DOHH2 (cell line): ENCODE results near the gene DLEC1.

ENCODE experiments used
- H3F3A ChIP-seq: fragments of 200-600 bp; sonication (generic), shearing (Covaris generic); 2 replicates; pipeline ENCODE4 v1.6.0; 2016; ENCODE audit warnings: antibody characterized with exemption, mild to moderate bottlenecking; ENCODE audit not compliant: control insufficient read depth, insufficient read depth
- H3K27ac ChIP-seq: fragments of 200-600 bp; sonication (generic); 2 replicates; pipeline ENCODE4 v1.5.1; 2014; ENCODE audit warnings: low read depth, mild to moderate bottlenecking, low read length, moderate library complexity
- H3K27me3 ChIP-seq: fragments of 200-600 bp; sonication (generic); 2 replicates; pipeline ENCODE4 v1.6.1; 2014; ENCODE audit warnings: mild to moderate bottlenecking, low read length, mixed read lengths; ENCODE audit not compliant: control insufficient read depth
- H3K36me3 ChIP-seq: fragments of 200-600 bp; sonication (generic); 2 replicates; pipeline ENCODE4 v1.6.1; 2014; ENCODE audit warnings: mild to moderate bottlenecking, low read length, moderate library complexity, mixed read lengths; ENCODE audit not compliant: control insufficient read depth
- H3K4me1 ChIP-seq: fragments of 200-600 bp; sonication (generic); 2 replicates; pipeline ENCODE4 v1.6.1; 2014; ENCODE audit warnings: mild to moderate bottlenecking, low read length, mixed read lengths; ENCODE audit not compliant: control insufficient read depth
- H3K4me2 ChIP-seq: fragments of 200-600 bp; sonication (generic); 2 replicates; pipeline ENCODE4 v1.6.0; 2014; ENCODE audit warnings: mild to moderate bottlenecking, low read length, moderate library complexity
- H3K4me3 ChIP-seq: fragments of 200-600 bp; sonication (generic); 2 replicates; pipeline ENCODE4 v1.5.1; 2014; ENCODE audit warnings: mild to moderate bottlenecking, low read length, mixed read lengths
- H3K79me2 ChIP-seq: fragments of 200-600 bp; sonication (generic); 2 replicates; pipeline ENCODE4 v1.6.1; 2014; ENCODE audit warnings: mild to moderate bottlenecking, low read length, mixed read lengths; ENCODE audit not compliant: control insufficient read depth
- H3K9me2 ChIP-seq: fragments of 200-600 bp; sonication (generic); replicated peaks from 2 replicates; pipeline ENCODE4 v1.6.1; 2014; ENCODE audit warnings: mild to moderate bottlenecking, low read length, mixed read lengths; ENCODE audit not compliant: control insufficient read depth
- H3K9me3 ChIP-seq: fragments of 200-600 bp; sonication (generic); 2 replicates; pipeline ENCODE4 v1.6.1; 2014; ENCODE audit warnings: antibody characterized with exemption, low read length, mixed read lengths; ENCODE audit not compliant: control insufficient read depth, insufficient read depth
- H4K20me1 ChIP-seq: fragments of 200-600 bp; sonication (generic); 2 replicates; pipeline ENCODE4 v1.6.0; 2014; ENCODE audit warnings: low read depth, mild to moderate bottlenecking, antibody characterized with exemption, low read length, moderate library complexity; ENCODE audit not compliant: control insufficient read depth, insufficient read depth
- CTCF ChIP-seq: fragments of 200-600 bp; sonication (generic); IDR thresholded peaks from one replicate; pipeline ENCODE4 v1.5.1; 2014; ENCODE audit warnings: antibody characterized with exemption, mild to moderate bottlenecking, low read depth, low read length; ENCODE audit not compliant: poor library complexity, severe bottlenecking
- EZH2phosphoT487 ChIP-seq: fragments of 200-600 bp; sonication (generic); IDR thresholded peaks from 2 replicates; pipeline ENCODE4 v1.6.1; 2017; ENCODE audit warnings: borderline replicate concordance, mild to moderate bottlenecking, antibody characterized with exemption, low read length, moderate library complexity, mixed read lengths

Gene DLEC1

DNA sequence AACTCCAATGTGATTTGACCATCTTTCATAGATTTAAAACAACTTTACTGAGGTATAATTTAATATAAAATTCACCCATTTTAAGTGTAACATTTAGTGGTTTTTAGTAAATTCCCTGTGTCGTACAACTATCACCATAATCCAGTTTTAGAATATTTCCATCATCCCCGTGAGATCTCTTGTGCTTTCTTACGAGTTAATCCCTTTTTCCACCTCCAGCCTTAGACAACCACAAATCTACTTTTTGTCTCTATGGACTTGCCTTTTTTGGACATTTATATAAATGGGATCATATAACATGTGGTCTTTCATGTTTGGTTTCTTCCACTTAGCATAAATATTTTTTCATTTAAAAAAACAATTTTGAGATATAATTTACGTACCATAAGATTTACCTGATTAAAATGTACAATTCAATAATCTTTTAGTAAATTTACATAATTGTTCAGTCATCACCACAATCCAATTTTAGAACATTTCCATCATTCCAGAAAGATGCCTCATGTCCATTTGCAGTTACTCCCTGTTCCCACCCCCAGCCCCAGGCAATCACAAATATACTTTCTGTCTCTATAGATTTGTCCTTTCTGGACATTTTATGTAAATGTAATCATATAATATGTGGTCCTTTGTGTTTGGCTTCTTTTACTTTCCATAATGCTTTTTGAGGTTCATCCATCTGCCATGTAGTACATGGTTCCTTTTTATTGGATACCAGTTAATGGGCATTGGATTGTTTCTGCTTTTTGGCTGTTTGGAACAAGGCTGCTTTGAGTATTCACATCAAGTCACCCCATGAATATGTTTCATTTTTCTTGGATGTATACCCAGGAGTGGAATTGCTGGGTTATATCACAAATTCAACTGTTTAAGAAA is 129.4 kb downstream of the DLEC1 start:
- H3K36me3 ChIP-seq = peaks cover 9% of the 10 kb centered on the region
- no peaks in the 10 kb centered on the region for H3K9me2 ChIP-seq
- H3K27me3 ChIP-seq = no peaks in the 10 kb centered on the region
- peaks cover 87% of the 10 kb centered on the region for H3K79me2 ChIP-seq
- H3K27ac ChIP-seq = no peak overlapping the region
- no peaks in the 10 kb centered on the region for H3K9me3 ChIP-seq
- peaks cover 45% of the 10 kb centered on the region for H3K4me1 ChIP-seq
- TF ChIP-seq CTCF (no peak), EZH2phosphoT487 (no peak)
- peaks cover 11% of the 10 kb centered on the region; the same call in 1 of the 2 replicates for H4K20me1 ChIP-seq
- peak overlapping the region; percentile 24; the same call in 1 of the 2 replicates for H3K4me3 ChIP-seq
- H3F3A ChIP-seq = peaks cover 5% of the 10 kb centered on the region; the same call in 1 of the 2 replicates
- peak overlapping the region; percentile 88 for H3K4me2 ChIP-seq

DNA sequence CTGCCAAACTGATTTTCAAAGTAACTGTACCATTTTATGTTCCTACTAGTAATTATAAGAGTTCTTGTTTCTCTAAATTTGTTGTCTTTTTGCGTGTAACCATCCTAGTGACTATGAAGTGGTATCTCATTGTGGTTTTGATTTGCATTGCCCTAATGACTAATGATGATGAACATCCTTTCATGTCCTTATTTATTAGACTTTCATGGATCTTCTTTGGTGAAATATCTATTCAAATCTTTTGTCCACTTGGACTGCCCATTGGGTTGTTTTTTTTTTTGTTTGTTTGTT is 130.0 kb downstream of the DLEC1 start:
- H3F3A ChIP-seq = no peaks in the 10 kb centered on the region
- H4K20me1 ChIP-seq = peaks cover 11% of the 10 kb centered on the region; the same call in 1 of the 2 replicates
- H3K27me3 ChIP-seq = no peaks in the 10 kb centered on the region
- no peak overlapping the region for H3K27ac ChIP-seq
- H3K4me3 ChIP-seq = peak overlapping the region; percentile 24; the same call in 1 of the 2 replicates
- H3K9me2 ChIP-seq = no peaks in the 10 kb centered on the region
- peaks cover 92% of the 10 kb centered on the region for H3K79me2 ChIP-seq
- no peak for TF ChIP-seq CTCF
- TF ChIP-seq EZH2phosphoT487 = no peak
- peaks cover 9% of the 10 kb centered on the region for H3K36me3 ChIP-seq
- peaks cover 39% of the 10 kb centered on the region for H3K4me1 ChIP-seq
- H3K4me2 ChIP-seq = peak overlapping the region; percentile 88
- no peaks in the 10 kb centered on the region for H3K9me3 ChIP-seq

GRCh38 chr3:38170722-38171121 is 131.7 kb downstream of the DLEC1 start:
- peaks cover 11% of the 10 kb centered on the region; the same call in 1 of the 2 replicates for H4K20me1 ChIP-seq
- H3K4me2 ChIP-seq = no peak overlapping the region
- peaks cover 6% of the 10 kb centered on the region for H3K36me3 ChIP-seq
- TF ChIP-seq EZH2phosphoT487 = no peak
- TF ChIP-seq CTCF = no peak
- peaks cover 32% of the 10 kb centered on the region for H3K4me1 ChIP-seq
- no peak overlapping the region for H3K27ac ChIP-seq
- H3K79me2 ChIP-seq = peaks cover 100% of the 10 kb centered on the region
- H3K9me2 ChIP-seq = no peaks in the 10 kb centered on the region
- no peak overlapping the region for H3K4me3 ChIP-seq
- no peaks in the 10 kb centered on the region for H3K27me3 ChIP-seq
- no peaks in the 10 kb centered on the region for H3K9me3 ChIP-seq
- no peaks in the 10 kb centered on the region for H3F3A ChIP-seq
